Activated CD4-positive, alpha-beta T cell treated with anti-CD3 and anti-CD28 coated beads, Interleukin-2, amount 50 U/mL, for 24 hours (primary cell): ENCODE results near the gene SCLT1.

Source experiments
- DNase-seq, 2 donors: peaks; one replicate each; pipeline ENCODE4 v3.0.0-alpha.2; 2020; ENCODE audit warnings: low read depth in 1 of 2, low spot score in 1 of 2

Gene SCLT1

GRCh38 chr4:128847082-128847724 is 246.1 kb downstream of the SCLT1 start:
- DNase-seq: no peak

- DNase-seq: no peak
Measured at GRCh38 chr4:128846063-128846462, 247.3 kb downstream of the SCLT1 start.

DNA sequence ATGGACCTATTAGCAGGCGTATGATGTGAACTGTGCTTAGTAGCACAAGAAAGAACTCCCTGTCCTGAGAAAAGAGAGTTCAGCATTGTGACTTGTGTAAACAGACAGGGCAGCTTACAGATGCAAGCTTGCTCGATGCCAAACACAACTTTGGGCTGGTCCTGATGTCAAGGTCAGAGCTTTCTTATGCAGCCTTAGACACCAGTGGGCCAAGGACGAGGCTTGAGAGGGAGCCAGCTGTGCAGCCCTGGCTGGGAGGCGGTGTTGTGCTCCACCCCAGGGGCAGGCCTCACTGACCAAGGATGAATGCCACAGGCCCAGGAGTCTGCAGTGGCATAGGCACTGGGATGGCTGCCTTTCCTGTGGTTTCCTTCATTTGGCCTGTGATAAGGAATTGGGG is 248.4 kb downstream of the SCLT1 start:
- no peak for DNase-seq

DNA sequence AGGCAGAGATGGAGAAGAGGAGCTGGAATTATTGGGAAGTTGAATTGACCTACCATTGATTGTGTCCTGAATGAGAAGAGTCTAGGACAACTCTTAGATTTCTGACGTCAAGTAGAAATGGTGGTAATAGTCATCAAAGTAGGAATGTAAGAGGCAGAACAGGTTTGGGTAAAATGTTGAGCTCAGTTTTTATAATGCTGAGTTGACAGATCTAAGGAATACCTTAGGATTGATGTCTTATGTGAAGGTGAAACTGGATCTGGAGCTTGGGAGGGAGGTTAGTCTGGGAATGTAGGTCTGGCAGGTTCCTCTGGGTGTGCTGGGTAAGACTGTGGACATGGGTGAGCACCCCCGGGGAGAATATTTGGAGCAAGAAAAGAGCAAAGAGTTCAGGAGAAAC is 251.9 kb downstream of the SCLT1 start:
- DNase-seq: no peak

DNA sequence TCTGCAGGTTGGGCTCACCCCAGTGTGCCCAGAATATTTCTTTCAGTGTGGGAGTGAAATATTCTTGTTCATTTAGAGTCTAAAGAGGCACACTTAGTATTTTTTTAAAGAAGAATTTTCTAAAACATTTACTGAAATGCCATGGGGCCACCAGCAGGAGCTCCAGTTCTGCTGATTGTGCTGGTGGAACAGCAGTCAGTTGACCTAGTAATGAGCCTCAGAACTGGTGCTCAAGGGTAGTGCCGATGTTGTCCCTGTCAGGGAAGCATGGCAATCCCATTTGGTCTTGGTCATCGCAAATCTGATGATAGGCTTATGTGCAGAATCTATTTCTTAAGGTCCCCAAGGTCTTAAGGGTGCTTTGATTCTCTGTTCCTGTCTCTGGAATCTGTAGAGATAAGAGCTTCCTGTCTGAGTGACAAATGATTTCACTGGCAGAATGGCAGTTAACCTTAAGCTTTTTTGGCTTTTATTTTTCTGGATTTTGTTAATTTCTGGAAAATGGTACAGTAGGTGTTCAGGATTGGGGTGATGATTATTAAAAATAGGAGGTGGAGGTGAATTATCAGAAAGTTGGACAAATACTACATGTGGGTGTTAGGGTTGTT is 252.5 kb downstream of the SCLT1 start:
- DNase-seq: no peak

- DNase-seq: no peak
Measured at GRCh38 chr4:128837679-128838078, 255.7 kb downstream of the SCLT1 start.

DNA sequence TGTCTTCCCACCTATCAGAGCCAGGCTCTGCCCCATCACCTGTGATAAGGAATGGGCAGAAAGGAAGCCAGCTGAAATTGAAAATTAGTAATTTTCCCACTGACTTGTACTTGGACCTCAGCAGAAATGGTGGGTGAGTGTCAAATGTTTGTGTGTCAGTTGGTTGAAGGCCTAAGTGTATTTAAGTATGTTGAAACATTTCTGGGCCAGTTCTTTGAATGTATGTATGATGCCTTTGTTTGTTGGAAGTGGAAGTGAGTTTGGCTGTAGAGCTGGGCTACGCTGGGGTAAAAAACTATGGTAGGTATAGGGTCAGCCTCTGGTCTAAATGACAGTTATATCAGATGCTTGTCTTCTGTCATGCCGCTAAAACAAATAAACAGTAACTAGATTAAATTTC is 256.1 kb downstream of the SCLT1 start:
- DNase-seq: no peak

- DNase-seq: no peak
Measured at GRCh38 chr4:128835498-128836222, 257.7 kb downstream of the SCLT1 start.
